ENCODE results near the gene URGCP. TPM values are rescaled to one million over a fixed set of nuclear protein-coding genes. Genes with fewer than 3 reads are reported as not detected.
"Not testable (repeated sequence)": the region's sequence is repeated elsewhere in the genome, so short reads cannot be mapped to it uniquely, and the experiment has no call there.

URGCP gene
- total RNA-seq, 1 donor from 2014 or later, result 29.1 TPM

DNA sequence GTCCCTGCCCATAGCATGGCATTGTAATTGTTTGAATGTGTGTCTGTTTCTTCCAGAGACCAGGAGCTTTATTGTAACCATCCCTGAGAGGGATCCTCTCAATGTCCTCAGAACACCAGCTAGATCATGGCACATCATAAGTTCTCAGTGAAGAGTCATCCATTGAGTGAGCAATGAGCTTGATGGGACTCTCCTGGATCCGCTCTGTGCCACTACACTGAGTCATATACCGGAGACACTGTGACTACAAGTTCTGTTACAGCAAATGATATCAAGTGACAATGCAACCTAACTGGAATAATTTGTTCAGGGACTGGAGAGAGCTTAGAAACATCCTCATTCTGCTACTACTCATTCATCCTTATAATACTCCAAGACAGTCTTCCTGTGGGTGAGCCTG is 62.1 kb downstream of the URGCP start:
- no peak for DNase-seq
- no peaks in the 10 kb centered on the region for H3K9me3 ChIP-seq
- H3K4me3 ChIP-seq, result no peak overlapping the region
- no peak for ATAC-seq
- no peaks in the 10 kb centered on the region for H3K27me3 ChIP-seq
- H3K27ac ChIP-seq, result no peak overlapping the region
- no peaks in the 10 kb centered on the region for H3K4me1 ChIP-seq
- TF ChIP-seq, protein P1, sequence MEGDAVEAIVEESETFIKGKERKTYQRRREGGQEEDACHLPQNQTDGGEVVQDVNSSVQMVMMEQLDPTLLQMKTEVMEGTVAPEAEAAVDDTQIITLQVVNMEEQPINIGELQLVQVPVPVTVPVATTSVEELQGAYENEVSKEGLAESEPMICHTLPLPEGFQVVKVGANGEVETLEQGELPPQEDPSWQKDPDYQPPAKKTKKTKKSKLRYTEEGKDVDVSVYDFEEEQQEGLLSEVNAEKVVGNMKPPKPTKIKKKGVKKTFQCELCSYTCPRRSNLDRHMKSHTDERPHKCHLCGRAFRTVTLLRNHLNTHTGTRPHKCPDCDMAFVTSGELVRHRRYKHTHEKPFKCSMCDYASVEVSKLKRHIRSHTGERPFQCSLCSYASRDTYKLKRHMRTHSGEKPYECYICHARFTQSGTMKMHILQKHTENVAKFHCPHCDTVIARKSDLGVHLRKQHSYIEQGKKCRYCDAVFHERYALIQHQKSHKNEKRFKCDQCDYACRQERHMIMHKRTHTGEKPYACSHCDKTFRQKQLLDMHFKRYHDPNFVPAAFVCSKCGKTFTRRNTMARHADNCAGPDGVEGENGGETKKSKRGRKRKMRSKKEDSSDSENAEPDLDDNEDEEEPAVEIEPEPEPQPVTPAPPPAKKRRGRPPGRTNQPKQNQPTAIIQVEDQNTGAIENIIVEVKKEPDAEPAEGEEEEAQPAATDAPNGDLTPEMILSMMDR (IDR thresholded peaks at IDR 0.05), result no peak
- intact Hi-C loops (cut with DNase I), result no loop called here
- no peaks in the 10 kb centered on the region for H3K36me3 ChIP-seq

DNA sequence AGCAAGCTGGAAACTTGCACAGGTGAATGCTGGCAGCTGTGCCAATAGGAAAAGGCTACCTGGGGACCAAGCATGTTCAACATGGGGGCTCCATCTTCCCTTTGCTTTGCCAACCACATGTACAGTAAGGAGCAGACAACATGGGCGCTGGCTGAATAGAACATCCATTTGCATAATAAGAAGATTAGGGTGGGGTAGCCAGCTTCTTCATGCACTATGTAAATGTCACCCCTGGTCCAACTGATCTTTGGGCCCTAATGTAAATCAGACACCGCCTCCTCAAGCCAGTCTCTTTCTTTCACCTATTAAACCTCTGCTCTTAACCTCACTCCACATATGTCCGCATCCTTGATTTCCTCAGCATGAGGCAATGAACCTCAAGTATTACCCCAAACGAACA is 63.1 kb downstream of the URGCP start:
- Histone ChIP-seq H3K27me3 (no peaks in the 10 kb centered on the region), H3K4me3 (no peak overlapping the region), H3K36me3 (no peaks in the 10 kb centered on the region), H3K9me3 (no peaks in the 10 kb centered on the region), H3K4me1 (no peaks in the 10 kb centered on the region), H3K27ac (no peak overlapping the region)
- TF ChIP-seq, protein P1 (IDR thresholded peaks at IDR 0.05), result no peak
- intact Hi-C loops (cut with DNase I), result no loop called here
- DNase-seq (no peak), ATAC-seq (no peak)

DNA sequence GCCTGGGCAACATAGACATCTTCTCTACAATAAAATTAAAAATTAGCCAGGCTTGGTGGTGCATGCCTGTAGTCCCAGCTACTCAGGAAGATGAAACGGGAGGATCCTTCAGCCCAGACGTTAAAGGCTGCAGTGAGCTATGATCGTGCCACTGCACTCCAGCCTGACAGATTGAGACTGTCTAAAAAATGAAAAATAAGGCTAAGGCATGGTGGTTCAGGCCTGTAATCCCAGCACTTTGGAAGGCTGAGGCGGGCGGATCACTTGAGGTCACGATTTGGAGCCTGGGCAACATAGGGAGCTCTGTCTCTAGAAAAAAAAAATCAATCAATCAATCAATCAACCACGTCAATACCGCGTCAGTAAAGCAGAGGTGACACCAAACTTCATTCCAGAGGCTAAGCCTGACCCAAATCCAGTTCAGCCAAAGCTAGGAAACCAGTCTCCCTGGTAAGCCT is 68.2 kb downstream of the URGCP start:
- DNase-seq, result no peak
- no peaks in the 10 kb centered on the region for H3K4me1 ChIP-seq
- no peak overlapping the region for H3K4me3 ChIP-seq
- no peak for ATAC-seq
- H3K36me3 ChIP-seq, result no peaks in the 10 kb centered on the region
- H3K27me3 ChIP-seq, result no peaks in the 10 kb centered on the region
- TF ChIP-seq, protein P1 (IDR thresholded peaks at IDR 0.05), result no peak
- H3K27ac ChIP-seq, result no peak overlapping the region
- intact Hi-C loops (cut with DNase I), result no loop called here
- H3K9me3 ChIP-seq, result no peaks in the 10 kb centered on the region

DNA sequence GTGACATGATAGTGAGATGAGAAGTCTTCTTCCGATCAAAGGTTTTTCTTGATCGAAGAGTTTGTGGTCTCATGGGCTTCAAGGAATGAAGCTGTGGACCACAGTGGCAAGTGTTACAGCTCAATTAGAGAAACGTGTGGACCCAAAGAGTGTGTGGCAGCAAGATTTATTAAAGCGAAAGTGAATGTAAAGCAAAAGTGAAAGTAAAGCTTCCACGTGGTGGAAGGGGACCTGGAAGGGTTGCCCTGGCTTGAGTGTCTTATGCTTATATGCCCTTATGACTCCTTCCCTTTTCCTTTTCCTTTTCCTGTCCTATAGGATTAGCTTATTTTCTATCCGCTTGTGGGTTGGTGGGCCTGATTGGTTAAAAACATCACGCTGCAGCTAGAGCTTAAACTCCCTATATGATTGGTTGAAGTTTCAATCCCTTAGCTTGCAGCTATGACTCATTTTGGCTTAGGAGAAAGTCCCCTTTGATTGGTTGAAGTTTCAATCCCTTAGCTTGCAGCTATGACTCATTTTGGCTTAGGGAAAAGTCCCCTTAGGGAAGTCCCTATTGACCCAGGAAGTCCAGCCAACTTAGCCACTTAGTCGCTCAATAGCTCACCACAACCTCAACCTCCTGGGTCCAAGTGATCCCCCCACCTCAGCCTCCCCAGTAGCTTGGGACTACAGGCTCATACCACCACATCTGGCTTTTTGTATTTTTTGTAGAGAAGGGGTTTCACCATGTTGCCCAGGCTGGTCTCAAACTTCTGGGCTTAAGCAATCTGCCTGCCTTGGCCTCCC is 71.7 kb downstream of the URGCP start:
- ATAC-seq, result peak; percentile 49
- DNase-seq, result no peak
- no peak overlapping the region for H3K27ac ChIP-seq
- peak overlapping the region; percentile 33 for H3K4me3 ChIP-seq
- no peaks in the 10 kb centered on the region for H3K9me3 ChIP-seq
- H3K4me1 ChIP-seq, result no peaks in the 10 kb centered on the region
- intact Hi-C loops (cut with DNase I), result no loop called here
- H3K36me3 ChIP-seq, result no peaks in the 10 kb centered on the region
- TF ChIP-seq, protein P1 (IDR thresholded peaks at IDR 0.05), result no peak
- no peaks in the 10 kb centered on the region for H3K27me3 ChIP-seq

DNA sequence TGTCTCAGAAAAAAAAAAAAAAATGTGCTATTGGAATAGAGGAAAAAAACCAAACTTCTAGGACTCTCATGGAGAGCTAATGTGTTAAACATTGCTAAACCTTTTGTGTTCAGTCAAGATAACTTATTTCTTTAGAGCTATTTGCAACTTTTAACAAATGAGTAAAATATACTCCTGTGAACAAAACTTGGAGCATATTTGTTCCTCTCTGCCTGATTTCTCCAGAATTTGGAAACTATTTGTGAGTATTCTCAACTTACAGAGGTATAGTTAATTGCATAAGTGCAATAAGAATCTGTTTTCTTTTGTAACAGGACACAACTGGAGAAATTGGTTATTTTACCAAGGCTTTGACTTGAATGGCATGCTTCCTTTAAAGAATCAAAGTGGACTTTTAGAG is 75.5 kb downstream of the URGCP start:
- ATAC-seq; intact Hi-C loops (cut with DNase I); H3K9me3 ChIP-seq; H3K36me3 ChIP-seq; H3K4me1 ChIP-seq; H3K4me3 ChIP-seq; DNase-seq; H3K27me3 ChIP-seq; H3K27ac ChIP-seq: not testable (repeated sequence)

Other genes with a start within 250 kb of the URGCP start
- 47.9 TPM for gene COA1, start 177.1 kb downstream of the URGCP start, total RNA-seq
- gene BLVRA, start 147.9 kb downstream of the URGCP start, total RNA-seq, result 104 TPM
- 61.5 TPM for gene MRPS24, start 37.1 kb downstream of the URGCP start, total RNA-seq
- gene UBE2D4, start 19.8 kb upstream of the URGCP start, total RNA-seq, result 27.2 TPM
- not detected for gene SPDYE1, start 91.3 kb upstream of the URGCP start, total RNA-seq
- 93.7 TPM for gene DBNL, start 138.1 kb upstream of the URGCP start, total RNA-seq
- gene PGAM2, start 159.0 kb upstream of the URGCP start, total RNA-seq, result 1.1 TPM
- 26.8 TPM for gene POLM, start 175.9 kb upstream of the URGCP start, total RNA-seq
- gene AEBP1, start 197.7 kb upstream of the URGCP start, total RNA-seq, result 272 TPM
- 60.2 TPM for gene POLD2, start 217.0 kb upstream of the URGCP start, total RNA-seq
- 3.1 TPM for gene MYL7, start 234.7 kb upstream of the URGCP start, total RNA-seq

Data from upper lobe of right lung (tissue), 1 donor.